CD4-positive, alpha-beta T cell treated with Interferon alpha-2 for 1 hour (primary cell): ENCODE measurements around the gene AMBRA1.
"Not testable (repeated sequence)": the region's sequence is repeated elsewhere in the genome, so short reads cannot be mapped to it uniquely, and the experiment has no call there.

Source experiments
- DNase-seq, 2 donors: peaks; one replicate each; pipeline ENCODE4 v3.0.0-alpha.2; 2020 to 2022

AMBRA1 gene

DNA sequence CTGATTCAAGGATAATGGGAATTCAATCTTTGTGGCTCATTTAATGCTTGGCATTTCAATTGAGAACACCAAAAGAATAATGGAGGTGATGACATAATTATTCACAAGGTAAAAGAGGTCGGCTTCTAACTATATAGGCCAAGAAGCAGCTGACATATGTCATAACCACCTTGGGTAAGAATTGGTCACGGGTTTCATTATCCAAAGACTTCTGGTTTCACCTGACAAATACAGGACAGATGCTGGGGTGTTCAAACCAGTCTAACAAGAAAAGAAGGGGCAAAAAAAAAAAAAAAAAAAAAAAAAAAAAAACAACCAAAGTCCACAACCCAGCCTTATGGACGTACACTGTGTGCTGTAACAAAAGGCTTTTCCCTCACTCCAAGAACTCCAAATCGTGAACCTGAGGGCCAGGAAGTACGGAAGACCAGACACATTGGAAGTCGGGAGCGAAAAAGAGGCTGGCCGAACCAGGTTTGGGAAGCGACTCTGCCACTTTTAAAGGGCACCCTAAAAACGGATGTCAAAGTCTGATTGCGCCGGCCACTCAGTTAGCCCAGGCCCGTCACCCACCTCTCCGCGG lies 22.8 kb upstream of the AMBRA1 start:
- DNase-seq: peak in 1 of 2 donors; percentile 34

DNA sequence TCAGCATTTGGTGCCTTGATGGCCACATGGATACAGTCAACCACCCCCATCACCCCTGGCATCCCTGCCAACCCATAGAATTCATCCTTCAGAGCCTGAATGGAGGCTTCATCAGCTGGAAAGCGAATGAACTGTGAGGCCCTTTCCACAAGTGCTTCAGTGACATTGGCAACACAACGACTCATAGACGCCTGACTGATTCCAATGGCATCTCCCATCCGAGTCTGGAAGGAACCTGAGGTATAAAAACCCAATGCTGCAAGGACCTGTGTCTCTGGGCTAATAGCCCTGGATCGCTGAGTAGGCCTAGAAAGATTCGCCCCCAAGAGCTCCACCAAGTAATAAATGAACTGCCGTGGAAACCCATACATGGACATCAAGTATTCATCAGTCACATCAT lies 21.9 kb upstream of the AMBRA1 start:
- no peak for DNase-seq

DNA sequence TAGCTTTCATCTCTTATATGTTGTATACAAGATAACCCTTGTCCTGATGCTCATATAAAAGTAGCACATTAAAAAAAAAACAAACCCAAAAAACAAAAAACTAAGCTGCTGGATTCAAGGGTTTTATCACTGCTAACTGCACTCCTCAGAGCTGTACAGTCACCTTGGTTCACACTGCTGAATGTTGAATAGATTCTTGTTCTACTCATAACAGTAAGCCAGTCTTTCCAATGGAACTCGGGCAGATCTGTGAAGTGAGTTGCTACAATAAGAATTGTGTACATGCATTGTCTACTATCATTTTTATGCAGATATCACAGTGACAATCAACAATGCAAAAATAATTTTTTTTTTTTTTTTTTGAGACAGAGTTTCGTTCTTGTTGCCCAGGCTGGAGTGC lies 18.5 kb upstream of the AMBRA1 start:
- DNase-seq: no peak

DNA sequence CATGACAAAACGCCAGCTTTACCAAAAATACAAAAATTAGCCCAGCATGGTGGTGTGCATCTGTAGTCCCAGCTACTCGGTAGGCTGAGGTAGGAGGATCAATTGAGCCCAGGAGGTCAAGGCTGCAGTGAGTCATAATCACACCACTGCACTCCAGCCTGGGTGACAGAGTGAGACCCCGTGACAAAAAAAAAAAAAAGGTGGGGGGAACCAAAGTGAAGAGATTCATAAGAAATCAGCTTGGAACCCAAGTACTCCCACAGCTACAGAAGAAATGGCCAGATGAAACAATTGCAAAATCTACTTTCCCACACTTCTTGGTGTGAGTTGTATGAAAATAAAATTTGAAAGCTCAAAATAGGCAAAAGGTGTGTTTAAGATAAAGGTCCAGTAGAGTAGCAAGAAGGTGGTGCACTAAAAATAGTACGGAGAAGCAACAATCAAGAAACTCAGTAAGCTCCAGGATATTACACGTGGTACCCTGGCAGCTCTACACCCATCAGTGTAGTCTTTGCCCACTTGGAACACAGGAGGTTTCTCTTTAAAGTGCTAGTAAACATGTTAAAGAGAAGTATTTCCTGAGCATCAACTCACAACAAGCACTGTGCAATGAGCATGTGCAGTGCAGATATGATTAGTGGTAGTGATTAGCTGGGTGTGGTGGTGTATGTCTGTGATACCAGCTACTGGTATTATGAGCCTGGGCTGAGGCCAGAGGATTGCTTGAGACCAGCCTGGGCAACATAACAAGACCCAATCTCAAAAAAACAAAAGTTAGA lies 17.9 kb upstream of the AMBRA1 start:
- no peak for DNase-seq

DNA sequence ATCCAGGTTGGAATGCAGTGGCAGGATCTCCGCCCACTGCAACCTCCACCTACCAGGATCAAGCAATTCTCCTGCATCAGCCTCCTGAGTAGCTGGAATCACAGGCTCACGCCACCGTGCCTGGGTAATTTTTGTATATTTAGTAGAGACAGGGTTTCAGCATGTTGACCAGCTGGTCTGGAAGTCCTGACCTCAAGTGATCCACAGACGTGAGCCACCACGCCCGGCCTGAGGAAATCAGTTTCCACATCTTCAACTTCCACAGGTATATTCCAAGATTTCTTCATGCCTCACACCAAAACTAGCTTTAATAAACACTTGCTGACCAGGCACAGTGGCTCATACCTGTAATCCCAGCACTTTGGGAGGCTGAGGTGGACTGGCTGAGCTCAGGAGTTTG lies 15.6 kb upstream of the AMBRA1 start:
- no peak for DNase-seq

DNA sequence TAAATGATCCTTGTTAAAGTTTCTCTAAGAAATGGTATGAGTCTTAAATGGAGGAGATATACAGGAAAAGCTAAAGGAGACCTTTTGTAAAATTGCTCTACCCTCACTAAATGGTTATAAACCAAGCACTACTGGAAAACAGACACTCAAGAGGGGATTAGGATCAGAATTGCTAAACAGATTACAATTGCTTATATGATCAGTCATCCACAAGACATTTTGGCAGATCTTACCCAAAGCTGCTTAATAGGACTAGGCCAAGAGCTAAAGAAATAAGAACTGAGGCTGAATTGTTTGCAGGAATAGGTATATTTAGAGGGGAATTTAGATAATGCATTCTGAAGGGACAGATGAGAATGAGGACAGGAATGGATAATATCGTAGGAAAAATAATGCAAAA lies 13.7 kb upstream of the AMBRA1 start:
- DNase-seq: no peak

DNA sequence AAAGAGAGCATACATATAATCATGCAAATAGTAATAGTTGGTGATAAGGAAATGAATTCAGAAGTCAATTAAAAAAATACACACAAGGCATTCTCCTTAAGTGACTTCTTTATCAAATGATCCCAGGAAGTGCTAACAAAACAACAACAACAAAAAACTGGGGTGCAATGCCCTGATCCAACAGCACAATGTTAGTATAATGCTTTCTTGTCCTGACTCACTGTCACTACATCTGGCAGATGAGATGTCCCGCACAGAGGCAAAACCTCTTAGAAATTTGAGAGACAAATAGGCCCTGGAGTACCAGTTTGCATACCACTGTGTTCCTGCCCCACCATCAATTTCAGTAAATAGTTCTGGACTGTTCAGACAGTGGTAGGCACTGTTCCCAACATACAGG lies 11.0 kb upstream of the AMBRA1 start:
- DNase-seq: no peak

DNA sequence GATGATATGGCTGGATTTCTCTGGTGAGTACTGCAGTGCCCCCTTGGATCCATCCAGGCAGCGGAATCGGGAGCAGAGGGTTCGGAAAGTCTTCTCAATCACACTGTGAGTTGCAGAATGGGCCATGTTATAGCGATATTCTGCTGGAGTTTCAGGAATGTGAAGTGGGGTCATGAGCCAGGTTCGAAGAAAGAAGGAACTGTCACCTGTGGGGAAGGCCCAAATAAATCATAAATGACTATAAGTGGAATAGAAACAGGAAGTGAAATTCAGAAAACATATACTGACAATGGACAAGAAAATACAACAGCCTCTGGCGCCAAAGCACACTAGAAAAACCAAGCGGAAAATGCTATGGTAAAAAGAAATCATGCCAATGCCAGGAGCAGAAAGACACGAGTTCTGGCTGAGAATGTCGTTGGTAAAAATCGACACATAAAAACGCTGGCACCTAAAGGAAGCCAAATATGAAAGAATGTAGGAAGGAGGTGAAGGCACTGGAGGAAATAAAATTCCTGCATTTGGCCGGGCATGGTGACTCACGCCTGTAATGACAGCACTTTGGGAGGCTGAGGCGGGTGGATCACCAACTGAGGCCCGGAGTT lies 10.0 kb upstream of the AMBRA1 start:
- no peak for DNase-seq

DNA sequence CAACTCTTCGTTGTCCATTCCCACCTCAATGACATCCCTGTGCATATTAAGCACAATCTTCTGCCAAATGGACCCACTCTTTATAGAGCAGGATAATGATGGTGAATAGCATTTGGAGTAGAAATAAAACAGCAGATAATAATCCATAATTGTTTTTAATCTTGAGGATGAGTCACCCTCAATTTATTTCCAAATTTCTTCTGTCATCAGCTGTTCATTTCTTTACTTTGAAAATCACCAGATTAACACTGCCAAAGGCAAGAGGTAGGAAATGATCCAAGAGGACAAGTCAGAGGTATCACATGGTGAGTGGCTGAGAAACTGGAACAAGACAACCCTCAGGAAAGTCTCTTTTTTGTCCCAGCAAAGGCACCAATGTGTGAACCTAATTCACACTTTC lies 7.3 kb upstream of the AMBRA1 start:
- DNase-seq: no peak

DNA sequence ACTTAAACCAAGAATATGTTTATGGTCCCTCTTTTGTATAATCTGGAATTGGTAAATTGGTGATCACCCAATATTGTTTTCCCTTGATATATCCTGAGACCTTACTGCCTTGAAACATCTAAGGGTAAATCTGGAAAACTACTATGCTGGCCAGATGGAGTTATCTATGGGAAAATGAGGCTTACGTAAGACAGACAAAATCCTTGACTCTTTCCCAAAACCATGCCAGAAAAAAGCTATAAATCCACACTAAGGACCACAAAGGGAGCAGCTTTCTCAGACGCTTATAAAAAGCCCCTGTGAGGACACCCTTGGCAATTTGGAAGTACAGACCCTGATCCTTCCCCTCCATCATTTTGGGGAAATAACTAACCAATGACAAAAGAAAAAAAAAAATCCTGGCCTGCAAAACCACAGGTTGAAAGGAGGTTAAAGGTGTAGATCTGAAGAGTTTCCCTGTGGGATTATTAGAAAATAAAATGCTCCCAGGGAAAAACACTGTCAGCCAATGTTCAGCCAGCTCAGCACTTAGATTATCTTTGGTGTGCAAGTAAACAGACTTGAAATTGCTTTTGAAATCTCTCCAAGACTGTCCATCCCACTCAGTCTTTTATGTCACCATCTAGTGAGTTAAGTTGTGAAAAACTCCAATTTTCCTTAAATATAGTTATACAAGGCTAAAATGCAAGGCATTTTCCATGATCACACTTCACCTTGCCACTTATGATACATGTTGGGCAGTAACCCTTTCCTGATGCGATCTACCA lies 6.6 kb upstream of the AMBRA1 start:
- no peak for DNase-seq

DNA sequence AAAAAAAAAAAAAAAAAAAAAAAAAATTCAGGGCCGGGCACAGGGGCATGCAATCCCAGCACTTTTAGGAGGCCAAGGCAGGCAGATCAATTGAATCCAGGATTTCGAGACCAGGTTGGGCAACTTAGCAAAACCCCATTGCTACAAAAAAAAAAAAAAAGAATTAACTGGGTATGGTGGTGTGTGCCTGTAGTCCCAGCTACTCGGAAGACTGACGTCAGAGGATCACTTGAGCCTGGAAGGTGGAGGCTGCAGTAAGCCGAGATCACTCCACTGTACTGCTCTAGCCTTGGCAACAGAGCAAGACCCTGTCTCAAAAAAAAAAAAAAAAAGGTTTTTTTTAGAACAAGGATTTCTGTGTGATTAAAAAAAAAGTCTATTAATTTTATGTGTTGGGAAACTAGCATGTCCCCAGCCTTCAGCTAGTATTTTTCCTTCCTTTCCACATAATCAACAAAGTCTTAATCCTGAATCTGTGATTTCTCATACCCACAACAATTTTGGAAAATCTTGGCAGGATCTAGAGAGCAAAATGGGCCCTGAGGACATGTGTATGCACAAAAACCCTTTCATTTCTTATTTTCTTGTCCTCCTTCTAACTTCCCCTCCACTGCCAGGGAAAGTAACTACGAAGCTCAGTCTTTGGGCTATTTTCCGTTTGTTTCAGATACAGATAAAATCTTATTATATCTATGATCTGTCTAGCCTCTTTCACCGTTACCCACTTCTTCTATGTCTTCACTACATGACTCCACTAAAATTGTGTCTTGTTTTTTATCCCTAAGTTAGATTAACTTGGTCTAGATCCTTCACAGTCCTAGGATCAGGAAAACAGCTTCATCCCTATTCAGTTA lies 5.7 kb upstream of the AMBRA1 start:
- DNase-seq: no peak

DNA sequence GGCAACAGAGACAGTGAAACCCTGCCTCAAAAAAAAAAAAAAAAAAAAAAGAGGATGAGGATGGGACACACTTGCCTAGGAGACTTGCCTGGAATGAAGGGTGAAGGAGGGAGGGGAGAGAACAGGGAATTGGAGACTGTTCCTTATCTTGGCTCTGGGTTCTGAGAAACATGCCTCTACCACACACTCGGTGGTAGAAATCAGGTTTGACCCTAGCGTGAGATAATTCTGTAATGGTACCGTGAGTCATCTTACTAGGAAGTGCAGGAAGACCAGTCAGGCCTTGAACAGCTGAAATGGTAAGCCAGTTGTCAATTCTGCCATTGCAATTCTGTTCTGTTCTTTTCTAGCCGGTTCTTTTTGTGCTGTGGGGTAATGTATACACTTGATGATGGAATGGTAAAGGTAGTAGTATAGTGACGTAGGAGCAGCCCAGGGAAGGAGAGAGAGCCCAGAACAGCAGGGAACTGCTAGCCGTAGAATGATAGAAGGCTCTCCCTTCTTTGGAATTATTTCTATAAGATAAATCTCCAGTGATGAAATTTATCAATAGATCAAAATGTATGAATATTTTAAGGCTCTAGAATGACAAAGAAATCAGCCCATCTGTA lies 3.9 kb upstream of the AMBRA1 start:
- DNase-seq: no peak

DNA sequence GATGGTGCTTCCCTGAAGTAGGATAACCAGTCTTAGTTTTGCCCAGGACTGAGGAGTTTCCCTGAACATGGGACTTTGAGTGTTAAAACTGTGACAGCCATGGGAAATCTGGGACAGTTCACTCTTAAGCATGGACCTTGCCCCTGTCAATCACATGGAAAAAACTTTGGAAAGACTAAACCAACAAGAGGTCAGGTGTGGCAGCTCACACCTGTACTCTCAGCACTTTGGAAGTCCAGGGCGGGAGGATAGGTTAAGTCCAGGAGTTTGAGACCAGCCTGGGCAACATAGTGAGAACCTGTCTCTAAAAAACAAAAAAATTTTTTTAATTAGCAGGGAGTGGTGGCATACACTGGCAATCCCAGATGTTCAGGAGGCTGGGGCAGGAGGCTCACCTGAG lies 3.3 kb upstream of the AMBRA1 start:
- no peak for DNase-seq

DNA sequence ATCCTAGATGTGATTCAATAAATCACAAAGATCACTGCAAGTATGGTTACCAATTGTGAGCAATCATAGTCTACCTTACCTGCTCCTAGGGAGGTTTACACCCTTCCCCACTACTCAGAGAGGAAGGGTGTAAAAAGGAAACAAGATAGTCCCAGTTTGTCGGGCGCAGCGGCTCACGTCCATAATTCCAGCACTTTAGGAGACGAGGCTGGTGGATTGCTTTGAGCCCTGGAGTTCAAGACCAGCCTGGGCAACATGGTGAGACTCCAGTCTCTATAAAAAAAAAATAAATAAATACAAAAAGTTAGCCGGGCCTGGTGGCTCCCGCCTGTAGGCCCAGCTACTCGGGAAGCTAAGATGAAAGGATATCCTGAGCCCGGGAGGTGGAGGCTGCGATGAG lies 962 bp upstream of the AMBRA1 start:
- DNase-seq: no peak

DNA sequence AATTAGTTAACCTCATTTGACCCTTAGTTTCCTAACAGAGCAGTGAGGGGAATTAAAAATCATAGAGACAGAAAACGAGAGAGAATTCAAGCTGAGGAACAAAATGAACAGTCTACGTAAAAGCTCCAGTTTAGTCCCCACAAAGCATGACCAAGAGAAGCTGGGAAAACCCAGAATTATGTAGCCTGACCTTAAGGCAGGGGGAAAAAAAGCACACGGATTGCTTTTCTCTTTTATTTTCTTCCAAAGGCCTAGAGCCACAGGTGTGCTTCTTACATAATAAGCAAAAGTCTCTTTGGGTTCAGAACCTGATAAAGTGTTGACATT lies 514 bp upstream of the AMBRA1 start:
- DNase-seq: no peak

DNA sequence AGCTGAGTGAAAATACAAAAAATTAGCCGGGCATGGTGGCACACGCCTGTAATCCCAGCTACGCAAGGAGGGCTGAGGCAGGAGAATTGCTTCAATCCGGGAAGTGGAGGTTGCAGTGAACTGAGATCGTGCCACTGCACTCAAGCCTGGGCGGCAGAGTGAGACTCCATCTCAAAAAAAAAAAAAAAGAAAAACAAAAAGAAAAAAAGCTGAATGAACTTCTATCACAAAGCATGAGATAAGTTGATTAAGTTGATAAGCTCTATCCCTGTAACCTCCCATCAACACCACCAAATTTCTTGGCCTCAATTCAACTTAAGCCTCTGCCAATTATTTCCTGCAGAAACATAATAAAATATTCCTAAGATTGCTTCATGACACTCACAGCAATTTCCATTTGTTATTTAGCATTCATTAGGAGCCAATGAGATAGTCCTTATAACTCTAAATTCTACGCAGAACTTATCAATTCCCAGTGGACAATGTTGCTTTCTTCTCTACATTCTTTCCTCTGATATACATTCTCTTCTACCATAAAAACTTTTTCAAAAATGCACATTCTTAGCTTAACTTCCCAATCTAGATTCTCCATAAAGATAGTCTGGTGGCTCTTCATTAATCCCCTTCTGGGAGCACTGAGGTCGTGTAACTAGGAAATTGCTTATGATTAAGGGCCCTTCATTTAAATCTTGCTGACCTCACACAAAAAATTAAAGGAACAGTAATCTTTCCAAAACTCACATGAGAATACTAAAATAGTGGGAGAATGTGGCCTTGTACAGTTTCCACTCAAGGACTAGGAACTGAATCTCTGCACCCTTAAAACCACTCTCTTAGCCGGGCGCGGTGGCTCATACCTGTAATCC lies 2.9 kb downstream of the AMBRA1 start:
- DNase-seq: no peak

DNA sequence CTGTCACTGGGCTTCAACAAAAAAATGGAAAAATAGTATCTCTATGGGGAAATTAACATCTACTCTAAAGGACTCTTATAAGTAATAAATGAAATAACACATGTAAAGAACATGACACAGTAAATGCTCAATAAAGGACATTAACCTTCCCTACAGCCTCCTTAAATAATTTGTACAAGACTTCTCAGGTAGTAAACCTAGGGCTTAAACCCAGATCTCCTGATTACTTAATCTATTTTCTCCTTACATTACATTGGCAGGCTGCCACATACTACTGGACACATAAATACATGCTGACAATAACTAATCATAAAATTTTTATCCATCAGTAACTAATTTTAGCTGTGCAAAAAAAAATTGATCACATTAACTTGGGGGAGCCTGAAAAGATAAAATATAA lies 4.9 kb downstream of the AMBRA1 start:
- no peak for DNase-seq

DNA sequence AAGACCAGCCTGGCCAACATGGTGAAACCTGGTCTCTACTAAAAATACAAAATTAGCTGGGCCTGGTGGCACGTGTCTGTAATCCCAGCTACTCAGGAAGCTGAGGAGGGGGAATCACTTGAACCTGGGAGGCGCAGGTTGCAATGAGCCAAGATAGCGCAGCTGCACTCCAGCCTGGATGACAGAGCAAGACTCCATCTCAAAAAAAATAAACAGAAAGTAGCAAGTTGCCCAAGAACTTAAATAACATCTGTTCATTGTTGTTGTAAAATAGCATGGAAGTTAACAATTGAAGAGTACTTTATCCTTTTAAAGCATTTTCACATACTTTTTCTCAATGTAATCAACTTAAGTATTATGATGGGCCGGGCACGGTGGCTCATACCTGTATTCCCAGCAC lies 5.7 kb downstream of the AMBRA1 start:
- DNase-seq: no peak

DNA sequence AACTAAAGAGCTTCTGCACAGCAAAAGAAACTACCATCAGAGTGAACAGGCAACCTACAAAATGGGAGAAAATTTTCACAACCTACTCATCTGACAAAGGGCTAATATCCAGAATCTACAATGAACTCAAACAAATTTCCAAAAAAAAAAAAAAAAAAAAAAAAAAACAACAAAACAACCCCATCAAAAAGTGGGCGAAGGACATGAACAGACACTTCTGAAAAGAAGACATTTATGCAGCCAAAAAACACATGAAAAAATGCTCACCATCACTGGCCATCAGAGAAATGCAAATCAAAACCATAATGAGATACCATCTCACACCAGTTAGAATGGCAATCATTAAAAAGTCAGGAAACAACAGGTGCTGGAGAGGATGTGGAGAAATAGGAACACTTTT lies 10.3 kb downstream of the AMBRA1 start:
- not testable (repeated sequence) for DNase-seq

DNA sequence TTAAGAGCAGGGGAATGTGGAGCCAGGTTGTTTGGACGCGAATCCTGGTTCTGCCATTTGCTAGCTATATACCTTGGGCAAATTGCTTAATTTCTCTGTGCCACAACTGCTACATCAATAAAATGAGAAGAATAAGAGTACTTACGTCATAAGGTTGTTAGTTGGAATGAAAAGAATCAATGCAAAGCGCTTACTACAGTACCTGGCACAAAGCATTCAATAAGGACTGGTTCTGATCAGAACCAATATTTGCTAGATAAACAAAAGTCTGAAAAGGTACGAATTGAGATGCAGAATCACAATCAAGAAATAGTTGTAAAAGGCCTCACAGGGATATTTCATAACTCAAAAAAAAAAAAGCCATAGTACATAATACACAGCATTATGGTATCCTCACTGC lies 11.2 kb downstream of the AMBRA1 start:
- DNase-seq: no peak

DNA sequence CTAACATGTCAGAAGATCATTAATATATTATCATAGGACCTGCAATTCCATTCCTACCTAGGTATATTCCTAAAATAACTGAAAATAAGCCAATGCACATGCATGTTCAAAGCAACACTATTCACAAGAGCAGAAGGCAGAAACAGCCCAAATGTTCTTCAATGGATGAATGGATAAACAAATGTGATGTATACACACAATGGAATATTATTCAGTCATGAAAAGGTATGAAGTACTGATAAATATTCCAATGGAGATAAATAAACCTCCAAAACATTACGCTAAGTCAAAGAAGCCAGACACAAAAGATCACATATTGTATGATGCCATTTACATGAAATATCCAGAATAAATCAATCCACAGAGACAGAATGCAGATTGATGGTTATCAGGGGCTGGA lies 16.8 kb downstream of the AMBRA1 start:
- no peak for DNase-seq

DNA sequence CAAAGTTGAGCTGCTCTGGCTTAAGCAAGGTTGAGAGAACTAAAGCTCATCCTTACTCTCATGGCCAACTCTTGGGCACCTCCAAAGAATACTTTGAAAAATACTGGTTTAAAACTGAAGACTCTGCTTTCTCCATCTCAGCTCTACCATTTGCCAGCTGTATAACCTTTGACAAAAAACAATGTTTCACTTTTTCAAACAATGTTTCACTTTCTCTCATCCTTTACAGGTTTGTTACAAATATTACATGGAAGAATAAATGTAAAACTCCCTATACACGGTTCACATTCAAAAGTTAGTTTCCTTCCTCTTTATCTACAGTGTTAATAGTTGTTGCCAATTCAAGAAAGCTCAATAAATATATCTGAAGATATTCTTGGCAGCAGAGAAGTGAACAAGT lies 19.2 kb downstream of the AMBRA1 start:
- no peak for DNase-seq
